ENCODE data around the gene RTN4IP1. TPM values are rescaled to one million over a fixed set of nuclear protein-coding genes. Genes with fewer than 3 reads are reported as not detected.

Gene RTN4IP1
- total and polyA plus RNA-seq, 4 experiments from 2014 or later, result 5.8 to 8.3 (median 7.4) TPM

- Histone ChIP-seq H3K27me3 (ENCODE audit: insufficient read depth, low read length) (no peaks in the 10 kb centered on the region), H3K4me1 (ENCODE audit: insufficient read depth, low read length) (peaks cover 10% of the 10 kb centered on the region), H3K9me3 (ENCODE audit: control insufficient read depth in 1 of 2, low read length in 2 of 2) (no peaks in the 10 kb centered on the region), H3K4me3 (ENCODE audit: low read length in 2 of 2) (no peak overlapping the region), H3K36me3 (ENCODE audit: insufficient read depth, low read length) (peaks cover 18% of the 10 kb centered on the region), H3K27ac (ENCODE audit: low read depth, low read length) (no peak overlapping the region)
- intact Hi-C loops (cut with micrococcal nuclease), result no loop called here
- H3K9me3 Mint-ChIP-seq, result no peaks in the 10 kb centered on the region
- no peak overlapping the region for H3K4me3 Mint-ChIP-seq
- POLR2A ChIA-PET (ENCODE audit: partially characterized antibody), result no interaction called here
- H3K36me3 Mint-ChIP-seq, result peaks cover 41 to 53% of the 10 kb centered on the region in 2 donors
- no peak for DNase-seq
- no peaks in the 10 kb centered on the region for H3K27me3 Mint-ChIP-seq
- H3K4me1 Mint-ChIP-seq, result peaks cover 15 to 31% (median 20%) of the 10 kb centered on the region in 4 donors
- no peak overlapping the region for H3K27ac Mint-ChIP-seq
- CTCF ChIA-PET (ENCODE audit: partially characterized antibody), result no interaction called here
Measured at GRCh38 chr6:106639812-106640211, 10.5 kb upstream of the RTN4IP1 start.

GRCh38 chr6:106637717-106638341 is 8.5 kb upstream of the RTN4IP1 start:
- H3K27ac Mint-ChIP-seq, result no peak overlapping the region
- Histone ChIP-seq H3K36me3 (ENCODE audit: insufficient read depth, low read length) (peaks cover 13% of the 10 kb centered on the region), H3K27me3 (ENCODE audit: insufficient read depth, low read length) (no peaks in the 10 kb centered on the region), H3K27ac (ENCODE audit: low read depth, low read length) (no peak overlapping the region), H3K9me3 (ENCODE audit: control insufficient read depth in 1 of 2, low read length in 2 of 2) (no peaks in the 10 kb centered on the region), H3K4me1 (ENCODE audit: insufficient read depth, low read length) (peaks cover 10% of the 10 kb centered on the region), H3K4me3 (ENCODE audit: low read length in 2 of 2) (no peak overlapping the region)
- intact Hi-C loops (cut with micrococcal nuclease), result no loop called here
- ChIA-PET CTCF (ENCODE audit: partially characterized antibody) (interaction anchor here (1.0 kb wide), 2 partner anchors 72 to 191 kb away, joined by 3 read pairs; no protein-coding TSS in a partner anchor), POLR2A (ENCODE audit: partially characterized antibody) (no interaction called here)
- H3K9me3 Mint-ChIP-seq, result no peaks in the 10 kb centered on the region
- peaks cover 22 to 42% (median 28%) of the 10 kb centered on the region in 4 donors for H3K4me1 Mint-ChIP-seq
- peaks cover 29 to 36% of the 10 kb centered on the region in 2 donors for H3K36me3 Mint-ChIP-seq
- DNase-seq, result no peak
- no peaks in the 10 kb centered on the region for H3K27me3 Mint-ChIP-seq
- H3K4me3 Mint-ChIP-seq, result no peak overlapping the region

GRCh38 chr6:106637051-106637716 is 7.9 kb upstream of the RTN4IP1 start:
- CTCF ChIA-PET (ENCODE audit: partially characterized antibody), result interaction anchor here (1.0 to 1.4 kb wide), 2 partner anchors 29 to 71 kb away, joined by 3 read pairs; no protein-coding TSS in a partner anchor
- Histone ChIP-seq H3K27ac (ENCODE audit: low read depth, low read length) (no peak overlapping the region), H3K27me3 (ENCODE audit: insufficient read depth, low read length) (no peaks in the 10 kb centered on the region), H3K36me3 (ENCODE audit: insufficient read depth, low read length) (peaks cover 13% of the 10 kb centered on the region), H3K4me1 (ENCODE audit: insufficient read depth, low read length) (peaks cover 10% of the 10 kb centered on the region), H3K4me3 (ENCODE audit: low read length in 2 of 2) (no peak overlapping the region), H3K9me3 (ENCODE audit: control insufficient read depth in 1 of 2, low read length in 2 of 2) (no peaks in the 10 kb centered on the region)
- H3K9me3 Mint-ChIP-seq, result no peaks in the 10 kb centered on the region
- intact Hi-C loops (cut with micrococcal nuclease), result no loop called here
- peaks cover 22 to 30% of the 10 kb centered on the region in 2 donors for H3K36me3 Mint-ChIP-seq
- H3K4me1 Mint-ChIP-seq, result peaks cover 23 to 47% (median 29%) of the 10 kb centered on the region in 4 donors
- POLR2A ChIA-PET (ENCODE audit: partially characterized antibody), result no interaction called here
- H3K27me3 Mint-ChIP-seq, result no peaks in the 10 kb centered on the region
- H3K4me3 Mint-ChIP-seq, result no peak overlapping the region
- peak overlapping the region in 3 of 7 donors; percentile 16 to 37 (median 25) for H3K27ac Mint-ChIP-seq
- no peak for DNase-seq

- Histone ChIP-seq H3K27me3 (ENCODE audit: insufficient read depth, low read length) (no peaks in the 10 kb centered on the region), H3K4me1 (ENCODE audit: insufficient read depth, low read length) (peaks cover 19% of the 10 kb centered on the region), H3K27ac (ENCODE audit: low read depth, low read length) (no peak overlapping the region), H3K9me3 (ENCODE audit: control insufficient read depth in 1 of 2, low read length in 2 of 2) (no peaks in the 10 kb centered on the region), H3K4me3 (ENCODE audit: low read length in 2 of 2) (no peak overlapping the region), H3K36me3 (ENCODE audit: insufficient read depth, low read length) (peaks cover under 1% of the 10 kb centered on the region)
- no peak for DNase-seq
- H3K27me3 Mint-ChIP-seq, result no peaks in the 10 kb centered on the region
- CTCF ChIA-PET (ENCODE audit: partially characterized antibody), result no interaction called here
- peaks cover 12 to 20% of the 10 kb centered on the region in 2 donors for H3K36me3 Mint-ChIP-seq
- no peak overlapping the region for H3K4me3 Mint-ChIP-seq
- H3K9me3 Mint-ChIP-seq, result no peaks in the 10 kb centered on the region
- intact Hi-C loops (cut with micrococcal nuclease), result no loop called here
- H3K27ac Mint-ChIP-seq, result peak overlapping the region in 1 of 7 donors; percentile 1
- H3K4me1 Mint-ChIP-seq, result peaks cover 30 to 55% (median 41%) of the 10 kb centered on the region in 4 donors
- POLR2A ChIA-PET (ENCODE audit: partially characterized antibody), result no interaction called here
Measured at GRCh38 chr6:106634565-106634964, 5.3 kb upstream of the RTN4IP1 start.

GRCh38 chr6:106631346-106631745 is 2.0 kb upstream of the RTN4IP1 start:
- H3K4me3 ChIP-seq (ENCODE audit: low read length in 2 of 2), result no peak overlapping the region
- POLR2A ChIA-PET (ENCODE audit: partially characterized antibody), result no interaction called here

GRCh38 chr6:106630366-106630765 is 1.1 kb upstream of the RTN4IP1 start:
- Histone ChIP-seq H3K27me3 (ENCODE audit: insufficient read depth, low read length) (no peaks in the 10 kb centered on the region), H3K27ac (ENCODE audit: low read depth, low read length) (peak overlapping the region; percentile 74), H3K9me3 (ENCODE audit: control insufficient read depth in 1 of 2, low read length in 2 of 2) (no peaks in the 10 kb centered on the region), H3K4me3 (ENCODE audit: low read length in 2 of 2) (peak overlapping the region; percentile 85 to 88), H3K4me1 (ENCODE audit: insufficient read depth, low read length) (peaks cover 23% of the 10 kb centered on the region), H3K36me3 (ENCODE audit: insufficient read depth, low read length) (no peaks in the 10 kb centered on the region)
- peak overlapping the region; percentile 96 to 99 (median 97) for H3K4me3 Mint-ChIP-seq
- H3K27me3 Mint-ChIP-seq, result no peaks in the 10 kb centered on the region
- peak overlapping the region in 5 of 7 donors; percentile 96 to 98 (median 98) for H3K27ac Mint-ChIP-seq
- DNase-seq, result no peak
- peaks cover 0 to 3% (median 0%) of the 10 kb centered on the region in 8 donors for H3K9me3 Mint-ChIP-seq
- peaks cover 27 to 47% (median 36%) of the 10 kb centered on the region in 4 donors for H3K4me1 Mint-ChIP-seq
- POLR2A ChIA-PET (ENCODE audit: partially characterized antibody), result no interaction called here
- H3K36me3 Mint-ChIP-seq, result peaks cover 5 to 20% of the 10 kb centered on the region in 2 donors
- intact Hi-C loops (cut with micrococcal nuclease), result no loop called here
- CTCF ChIA-PET (ENCODE audit: partially characterized antibody), result interaction anchor here (0.8 to 1.7 kb wide), 3 partner anchors 10 to 185 kb away, joined by 3 to 8 read pairs (median 3); no protein-coding TSS in a partner anchor

More at GRCh38 chr6:106631346-106631745, 2.0 kb upstream of the RTN4IP1 start:
- Histone ChIP-seq H3K36me3 (ENCODE audit: insufficient read depth, low read length) (no peaks in the 10 kb centered on the region), H3K4me1 (ENCODE audit: insufficient read depth, low read length) (peaks cover 23% of the 10 kb centered on the region), H3K27ac (ENCODE audit: low read depth, low read length) (no peak overlapping the region), H3K27me3 (ENCODE audit: insufficient read depth, low read length) (no peaks in the 10 kb centered on the region), H3K9me3 (ENCODE audit: control insufficient read depth in 1 of 2, low read length in 2 of 2) (no peaks in the 10 kb centered on the region)
- Mint-ChIP-seq H3K4me3 (no peak overlapping the region), H3K9me3 (peaks cover 0 to 3% (median 0%) of the 10 kb centered on the region in 8 donors), H3K4me1 (peaks cover 27 to 47% (median 35%) of the 10 kb centered on the region in 4 donors), H3K27ac (peak overlapping the region in 1 of 7 donors; percentile 47), H3K27me3 (no peaks in the 10 kb centered on the region), H3K36me3 (peaks cover 5 to 21% of the 10 kb centered on the region in 2 donors)
- CTCF ChIA-PET (ENCODE audit: partially characterized antibody), result no interaction called here
- no peak for DNase-seq
- intact Hi-C loops (cut with micrococcal nuclease), result no loop called here

GRCh38 chr6:106629859-106630163 is 513 bp upstream of the RTN4IP1 start:
- no peaks in the 10 kb centered on the region for H3K27me3 ChIP-seq (ENCODE audit: insufficient read depth, low read length)
- Mint-ChIP-seq H3K27ac (peak overlapping the region; percentile 96 to 98 (median 98)), H3K4me1 (peaks cover 23 to 42% (median 34%) of the 10 kb centered on the region in 4 donors), H3K4me3 (peak overlapping the region; percentile 96 to 99 (median 97)), H3K9me3 (peaks cover 0 to 3% (median 0%) of the 10 kb centered on the region in 8 donors), H3K36me3 (peaks cover 0 to 19% of the 10 kb centered on the region in 2 donors), H3K27me3 (no peaks in the 10 kb centered on the region)
- no peak for DNase-seq
- POLR2A ChIA-PET (ENCODE audit: partially characterized antibody), result no interaction called here
- peak overlapping the region; percentile 85 to 88 for H3K4me3 ChIP-seq (ENCODE audit: low read length in 2 of 2)
- CTCF ChIA-PET (ENCODE audit: partially characterized antibody), result interaction anchor here (1.3 to 1.7 kb wide), 2 partner anchors 19 to 184 kb away, joined by 3 to 8 read pairs; no protein-coding TSS in a partner anchor
- intact Hi-C loops (cut with micrococcal nuclease), result loop anchor here (1.0 to 2.0 kb wide), 3 partner anchors 119 to 398 kb away; partner anchors contain the start of genes ATG5 and MTRES1
- H3K36me3 ChIP-seq (ENCODE audit: insufficient read depth, low read length), result no peaks in the 10 kb centered on the region
- H3K9me3 ChIP-seq (ENCODE audit: control insufficient read depth in 1 of 2, low read length in 2 of 2), result no peaks in the 10 kb centered on the region
- peaks cover 23% of the 10 kb centered on the region for H3K4me1 ChIP-seq (ENCODE audit: insufficient read depth, low read length)
- peak overlapping the region; percentile 74 for H3K27ac ChIP-seq (ENCODE audit: low read depth, low read length)

Measured in CD4-positive, alpha-beta memory T cell (primary cell).